Left cardiac atrium (tissue), 2 donors: Measurements from ENCODE around the gene CNPY3. TPM values are rescaled to one million over a fixed set of nuclear protein-coding genes. Genes with fewer than 3 reads are reported as not detected.

Experiments
- total RNA-seq, 2 donors: library from RNA; stranded (reverse); fragmentation: NEBNext Ultra II Directional; extraction: Animal tissue kit (Norgen Biotek cat#: 25700); gene quantifications; one replicate each; pipeline ENCODE4 v1.2.1, GENCODE V29; 2021
- donor health status: DM: no; HTN: yes; CAD: no; lungs with severe emphysema.
- donor health status: DM: yes; HTN: yes; CAD: no.

Gene CNPY3
- total RNA-seq, 2 donors from 2014 or later = 19.1 to 28.4 TPM

Other genes starting within 250 kb of the CNPY3 start
- gene PRPH2, start 206.9 kb upstream of the CNPY3 start, total RNA-seq = 1 to 10 TPM; 1.1 to 1.2 TPM
- gene TBCC, start 183.4 kb upstream of the CNPY3 start, total RNA-seq = 10 to 100 TPM; 12.2 to 13.0 TPM
- 10 to 100 TPM; 10.0 to 10.7 TPM for gene BICRAL, start 147.4 kb upstream of the CNPY3 start, total RNA-seq
- 10 to 100 TPM; 50.8 to 60.8 TPM for gene RPL7L1, start 49.9 kb upstream of the CNPY3 start, total RNA-seq
- not detected for gene PTCRA, start 13.4 kb upstream of the CNPY3 start, total RNA-seq
- under 1 TPM; 0.41 to 0.63 TPM for gene GNMT, start 31.3 kb downstream of the CNPY3 start, total RNA-seq
- gene PEX6, start 49.7 kb downstream of the CNPY3 start, total RNA-seq = 10 to 100 TPM; 15.0 to 25.6 TPM
- 10 to 100 TPM; 25.2 to 30.2 TPM for gene PPP2R5D, start 55.1 kb downstream of the CNPY3 start, total RNA-seq
- 10 to 100 TPM; 31.9 to 37.6 TPM for gene MEA1, start 84.5 kb downstream of the CNPY3 start, total RNA-seq
- gene KLHDC3, start 84.8 kb downstream of the CNPY3 start, total RNA-seq = 100 to 1,000 TPM in 1 of 2 donors, 10 to 100 TPM in 1; 81.5 to 113 TPM
- gene RRP36, start 92.1 kb downstream of the CNPY3 start, total RNA-seq = 10 to 100 TPM; 24.7 to 37.0 TPM
- 10 to 100 TPM in 1 of 2 donors, 1 to 10 TPM in 1; 7.6 to 10.8 TPM for gene CUL7, start 124.4 kb downstream of the CNPY3 start, total RNA-seq
- 10 to 100 TPM; 76.3 to 97.1 TPM for gene MRPL2, start 130.0 kb downstream of the CNPY3 start, total RNA-seq
- 10 to 100 TPM; 37.0 to 37.5 TPM for gene KLC4, start 130.2 kb downstream of the CNPY3 start, total RNA-seq
- gene PTK7, start 146.8 kb downstream of the CNPY3 start, total RNA-seq = 1 to 10 TPM; 6.6 to 7.8 TPM
- gene SRF, start 241.8 kb downstream of the CNPY3 start, total RNA-seq = 10 to 100 TPM; 68.0 to 92.0 TPM